HepG2 (cell line): ENCODE measurements around the gene ZBED1. TPM values are rescaled to one million over a fixed set of nuclear protein-coding genes. Genes with fewer than 3 reads are reported as not detected.

ENCODE experiments used
- ATAC-seq: fragments of 200-7000 bp; cut with Tn5 transposase; 3 replicates; pipeline ENCODE4 v1.9.1; 2020; ENCODE audit warnings: mild to moderate bottlenecking, moderate library complexity
- BruUV-seq: library from RNA; stranded (reverse); fragments of 400-500 nt; replicated peaks from 2 replicates; lab custom pipeline; 2021; lab: Mats Ljungman, UMichigan
- CTCF ChIA-PET: fragments of 300-600 bp; formaldehyde crosslinking; extraction: SDS; loops from one replicate; lab custom pipeline; 2021; ENCODE audit warnings: low total read pairs, inconsistent platforms, low intra/inter-chr PET ratio; lab: Yijun Ruan, JAX
- POLR2A ChIA-PET: fragments of 350-600 bp; sonication (Branson Sonifier 250); formaldehyde crosslinking; loops from one replicate; lab custom pipeline; 2020; ENCODE audit warnings: antibody characterized with exemption, inconsistent platforms; lab: Yijun Ruan, JAX
- DNase-seq: peaks from one replicate; pipeline ENCODE4 v3.0.0-alpha.2; 2015; ENCODE audit warnings: low spot score
- FAIRE-seq: peaks from 3 replicates; lab custom pipeline; 2011; peaks lifted over from hg19 to GRCh38; lab: Jason Lieb, UNC
- H2AFZ ChIP-seq: one replicate; pipeline ENCODE4 v1.6.1; 2011; ENCODE audit warnings: low read length, inconsistent platforms
- H3K27ac ChIP-seq: fragments of 300-600 bp; 3 replicates; pipeline ENCODE4 v1.8.0; 2011; ENCODE audit warnings: mixed run types, mild to moderate bottlenecking, mixed read lengths, low read length, inconsistent platforms; ENCODE audit not compliant: insufficient read depth; ENCODE audit errors: extremely low read length
- H3K27me3 ChIP-seq, 2 experiments: fragments of 200-600 bp in 1 of 2; 2 replicates in 1 of 2; 3 replicates in 1 of 2; pipeline versions ENCODE4 v1.6.0 to v1.8.0; 2011; ENCODE audit warnings: low read length in 2 of 2, mild to moderate bottlenecking in 2 of 2, moderate library complexity in 2 of 2, inconsistent platforms in 1 of 2; ENCODE audit not compliant: insufficient read depth in 2 of 2, control insufficient read depth in 1 of 2
- H3K36me3 ChIP-seq, 2 experiments: fragments of 200-600 bp in 1 of 2; replicated peaks in 1 of 2; 2 replicates in 1 of 2; 3 replicates in 1 of 2; pipeline versions ENCODE4 v1.5.1 to v1.8.0; 2011; ENCODE audit warnings: low read length in 2 of 2, inconsistent platforms in 1 of 2; ENCODE audit not compliant: insufficient read depth in 2 of 2, control insufficient read depth in 1 of 2
- H3K4me1 ChIP-seq: 2 replicates; pipeline ENCODE4 v1.5.1; 2012; ENCODE audit warnings: low read length, inconsistent platforms; ENCODE audit not compliant: insufficient read depth
- H3K4me2 ChIP-seq: 2 replicates; pipeline ENCODE4 v1.6.0; 2011; ENCODE audit warnings: low read depth, low read length, inconsistent platforms
- H3K4me3 ChIP-seq, 3 experiments: fragments of 200-600 bp in 1 of 3; sonication (generic), shearing (Covaris generic) in 1 of 3; replicated peaks in 1 of 3; 2 replicates each; pipeline ENCODE4 v1.5.1; 2011 to 2016; ENCODE audit warnings: low read length in 3 of 3, inconsistent platforms in 2 of 3, low read depth in 2 of 3, mild to moderate bottlenecking in 2 of 3, control low read depth in 1 of 3, mixed read lengths in 1 of 3; ENCODE audit not compliant: insufficient read depth in 1 of 3
- H3K79me2 ChIP-seq: one replicate; pipeline ENCODE4 v1.6.1; 2011; ENCODE audit warnings: low read length, inconsistent platforms; ENCODE audit not compliant: insufficient read depth
- H3K9ac ChIP-seq: 2 replicates; pipeline ENCODE4 v1.6.0; 2011; ENCODE audit warnings: mild to moderate bottlenecking, low read depth, low read length, inconsistent platforms; ENCODE audit not compliant: insufficient read depth
- H3K9me3 ChIP-seq: 2 replicates; pipeline ENCODE4 v1.5.1; 2012; ENCODE audit warnings: mild to moderate bottlenecking, low read length
- H4K20me1 ChIP-seq: 2 replicates; pipeline ENCODE4 v1.6.0; 2011; ENCODE audit warnings: inconsistent platforms, mild to moderate bottlenecking, low read length, moderate library complexity; ENCODE audit not compliant: insufficient read depth
- DPF2 ChIP-seq: sonication (generic); formaldehyde crosslinking; IDR thresholded peaks from 2 replicates; pipeline ENCODE4 v1.4.0; 2020; ENCODE audit warnings: mild to moderate bottlenecking, low read depth, missing genetic modification reagents, borderline replicate concordance
- HNF4G ChIP-seq, 2 experiments: sonication (generic) in 1 of 2; formaldehyde crosslinking in 1 of 2; IDR thresholded peaks; 2 replicates each; pipeline versions ENCODE4 v1.4.0 to v1.6.1; 2011 to 2020; ENCODE audit warnings: borderline replicate concordance in 2 of 2, low read depth in 2 of 2, mild to moderate bottlenecking in 2 of 2, low read length in 1 of 2, missing genetic modification reagents in 1 of 2, moderate library complexity in 1 of 2
- ZNF710 ChIP-seq: sonication (generic); formaldehyde crosslinking; IDR thresholded peaks from 2 replicates; pipeline ENCODE4 v1.5.0; 2020; ENCODE audit warnings: mild to moderate bottlenecking, missing genetic modification reagents, borderline replicate concordance
- ZNF770 ChIP-seq: sonication (generic); formaldehyde crosslinking; IDR thresholded peaks from 2 replicates; pipeline ENCODE4 v1.5.0; 2020; ENCODE audit warnings: mild to moderate bottlenecking, missing genetic modification reagents
- WGBS: methylation state at CpG from one replicate; pipeline ENCODE4 v1.1.6; 2017; ENCODE audit warnings: low lambda C conversion rate; 5-methylcytosine and 5-hydroxymethylcytosine counted together
- in situ Hi-C: cut with HindIII; loops from 2 replicates; pipeline ENCODE4 v1.10.0; 2017; ENCODE audit warnings: low pct_unique_long_range_greater_than_20kb; ENCODE audit not compliant: extremely low pct_ligation_motif_present
- intact Hi-C: fragments of 100-400 bp; cut with micrococcal nuclease; formaldehyde crosslinking; loops from one replicate; pipeline ENCODE4 v1.10.0; 2022; ENCODE audit not compliant: unreplicated experiment
- polyA plus RNA-seq, 8 experiments: library from polyadenylated mRNA; depleted of rRNA in 3 of 8; stranded (reverse) in 7 of 8; unstranded in 1 of 8; fragments of >200 nt; fragmentation: Illumina TruSeq in 4 of 8; extraction: Trizol in 4 of 8; gene quantifications; 2 replicates each; pipeline versions ENCODE4 v1.2.1 to v1.2.3, GENCODE V29; 2011 to 2016; ENCODE audit warnings: low read depth in 4 of 8, missing spikeins in 1 of 8, mixed read lengths in 1 of 8; ENCODE audit not compliant: insufficient read depth in 1 of 8
- total RNA-seq, 5 experiments: library from RNA; depleted of rRNA; stranded (reverse); fragments of >200 nt; fragmentation: Illumina TruSeq; extraction: Trizol; gene quantifications; 2 replicates each; pipeline ENCODE4 v1.2.3, GENCODE V29; 2016; ENCODE audit warnings: low read depth in 1 of 5

Gene ZBED1
- total and polyA plus RNA-seq, 2 of the 13 experiments (the other 11 are each of a cell fraction or from before 2014, with no cell fraction given) = 20.0 to 29.8 TPM

- H2AFZ ChIP-seq = no peak overlapping the region
- in situ Hi-C loops = no loop called here
- peaks cover 20% of the 10 kb centered on the region for H3K79me2 ChIP-seq
- H3K36me3 ChIP-seq = no peaks in the 10 kb centered on the region
- ChIA-PET POLR2A (no interaction called here), CTCF (no interaction called here)
- H3K27me3 ChIP-seq = no peaks in the 10 kb centered on the region
- no peak for TF ChIP-seq HNF4G (IDR thresholded peaks at IDR 0.05; ENCODE audit: borderline replicate concordance, low read depth, low read length)
- TF ChIP-seq HNF4G (CRISPR knock-in tag; IDR thresholded peaks at IDR 0.05; ENCODE audit: borderline replicate concordance, low read depth) = no peak
- no peak overlapping the region for H3K4me2 ChIP-seq
- BruUV-seq = no TSS peak
- no peak overlapping the region for H3K27ac ChIP-seq
- ATAC-seq = no peak
- no peaks in the 10 kb centered on the region for H3K4me1 ChIP-seq
- H3K9me3 ChIP-seq = no peaks in the 10 kb centered on the region
- intact Hi-C loops = no loop called here
- no peak overlapping the region for H3K4me3 ChIP-seq
- no peak for FAIRE-seq
- H3K9ac ChIP-seq = no peak overlapping the region
- H4K20me1 ChIP-seq = no peaks in the 10 kb centered on the region; the same call in 1 of the 2 replicates
- 96% methylated on average over 5 of the region's 5 CpGs for WGBS
- DNase-seq = no peak
These were observed 50.1 kb downstream of the ZBED1 start for GRCh38 chrX:2450681-2451080.

GRCh38 chrX:2449135-2449886 is 51.5 kb downstream of the ZBED1 start:
- H2AFZ ChIP-seq = no peak overlapping the region
- no peak overlapping the region for H3K9ac ChIP-seq
- ATAC-seq (no peak; the same call in 2 of the 3 replicates), FAIRE-seq (no peak), DNase-seq (no peak)
- no peak overlapping the region for H3K4me3 ChIP-seq
- no TSS peak for BruUV-seq
- H3K9me3 ChIP-seq = no peaks in the 10 kb centered on the region
- no peaks in the 10 kb centered on the region for H3K4me1 ChIP-seq
- peaks cover 20% of the 10 kb centered on the region for H3K79me2 ChIP-seq
- no peaks in the 10 kb centered on the region for H3K36me3 ChIP-seq
- H3K27ac ChIP-seq = no peak overlapping the region
- no peak overlapping the region for H3K4me2 ChIP-seq
- TF ChIP-seq ZNF770 (CRISPR knock-in tag) (0 out of 2 replicates have a peak, but pooled peaks have one; percentile 25), ZNF710 (no peak), DPF2 (no peak)
- no peaks in the 10 kb centered on the region for H3K27me3 ChIP-seq
- 91% methylated on average over 13 of the region's 13 CpGs for WGBS
- H4K20me1 ChIP-seq = no peaks in the 10 kb centered on the region; the same call in 1 of the 2 replicates
- in situ Hi-C loops = no loop called here
- CTCF ChIA-PET = no interaction called here
- intact Hi-C loops = no loop called here
- POLR2A ChIA-PET = no interaction called here
